HK-2 (cell line): ENCODE data around the gene GNA12.
A peak's percentile ranks its signal among the peaks of the same experiment; 100 is the strongest.

ENCODE experiments used
- DNase-seq: peaks from one replicate; pipeline ENCODE4 v3.0.0-alpha.2; 2018; ENCODE audit not compliant: unreplicated experiment

GNA12 gene

GRCh38 chr7:2838451-2838850 is 5.7 kb downstream of the GNA12 start:
- no peak for DNase-seq

- DNase-seq: no peak
These were observed 6.6 kb downstream of the GNA12 start for GRCh38 chr7:2837496-2837895.

DNA sequence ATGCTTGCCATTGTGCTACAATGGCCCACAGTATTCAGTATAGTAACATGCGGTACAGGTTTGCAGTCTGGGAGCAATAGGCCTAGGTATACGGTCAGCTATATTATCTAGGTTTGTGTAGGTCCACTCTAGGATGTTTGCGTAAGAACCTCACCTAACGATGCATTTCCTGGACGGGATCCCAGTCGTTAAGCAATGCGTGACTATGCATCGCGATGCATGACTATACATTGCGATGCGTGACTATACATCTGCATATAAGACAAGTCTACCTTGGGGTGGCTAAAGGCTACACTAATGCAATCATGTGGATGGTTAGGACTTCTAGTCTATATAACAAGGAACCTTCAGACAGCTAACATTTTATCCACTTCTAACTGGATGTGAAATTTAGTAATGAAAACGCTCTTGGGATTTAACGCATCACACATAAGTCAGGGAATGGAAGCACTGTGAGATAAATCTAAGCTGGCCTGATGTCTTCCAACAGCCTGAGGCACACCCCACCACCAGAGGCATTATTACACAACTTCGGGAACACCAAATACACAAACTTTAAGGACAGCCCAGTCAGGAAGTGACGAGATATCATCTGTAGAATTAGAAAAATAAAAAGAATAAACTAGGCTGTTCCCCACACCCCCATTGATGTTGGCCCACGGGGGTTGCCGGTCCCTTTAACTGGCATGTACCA is 9.2 kb downstream of the GNA12 start:
- no peak for DNase-seq

GRCh38 chr7:2833083-2833910 is 10.8 kb downstream of the GNA12 start:
- no peak for DNase-seq

- DNase-seq: no peak
These were observed 11.6 kb downstream of the GNA12 start for GRCh38 chr7:2832461-2832860.

- no peak for DNase-seq
These were observed 13.3 kb downstream of the GNA12 start for GRCh38 chr7:2830609-2831376.

DNA sequence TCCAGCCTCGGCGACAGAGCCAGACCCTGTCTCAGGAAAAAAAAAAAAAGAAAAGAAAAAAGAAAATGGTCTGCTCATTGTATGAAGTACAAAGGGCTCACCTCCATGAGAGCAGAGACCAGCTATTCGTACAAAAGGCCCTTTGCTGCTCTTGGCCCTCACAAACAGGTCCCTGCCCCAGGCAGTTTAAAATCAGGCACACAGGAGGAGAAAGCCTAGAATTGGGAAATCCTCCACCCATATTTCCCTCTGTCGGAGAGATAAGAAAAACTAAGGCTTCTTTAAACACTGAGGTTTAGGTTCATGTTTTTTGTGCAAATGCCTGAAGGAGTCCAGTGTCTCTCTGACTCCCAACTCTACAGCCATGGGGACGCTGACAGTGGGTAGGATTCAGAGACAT is 15.1 kb downstream of the GNA12 start:
- no peak for DNase-seq

DNA sequence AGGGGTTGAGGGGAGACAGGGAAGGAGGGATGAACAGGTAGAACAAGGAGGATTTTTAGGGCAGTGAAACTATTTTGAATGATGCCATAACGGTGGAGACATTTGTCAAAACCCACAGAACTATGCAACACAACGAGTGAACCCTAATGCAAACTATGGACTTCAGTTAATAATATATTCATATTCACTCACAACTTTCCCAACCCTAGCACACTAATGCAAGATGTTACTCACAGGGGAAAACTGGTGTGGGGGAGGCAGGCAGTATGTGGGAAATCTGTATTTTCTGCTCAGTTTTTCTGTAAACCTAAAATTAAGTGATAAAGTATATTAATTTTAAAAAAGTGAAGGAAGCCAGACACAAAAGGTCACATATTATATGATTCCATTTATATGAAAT is 17.3 kb downstream of the GNA12 start:
- DNase-seq: no peak

DNA sequence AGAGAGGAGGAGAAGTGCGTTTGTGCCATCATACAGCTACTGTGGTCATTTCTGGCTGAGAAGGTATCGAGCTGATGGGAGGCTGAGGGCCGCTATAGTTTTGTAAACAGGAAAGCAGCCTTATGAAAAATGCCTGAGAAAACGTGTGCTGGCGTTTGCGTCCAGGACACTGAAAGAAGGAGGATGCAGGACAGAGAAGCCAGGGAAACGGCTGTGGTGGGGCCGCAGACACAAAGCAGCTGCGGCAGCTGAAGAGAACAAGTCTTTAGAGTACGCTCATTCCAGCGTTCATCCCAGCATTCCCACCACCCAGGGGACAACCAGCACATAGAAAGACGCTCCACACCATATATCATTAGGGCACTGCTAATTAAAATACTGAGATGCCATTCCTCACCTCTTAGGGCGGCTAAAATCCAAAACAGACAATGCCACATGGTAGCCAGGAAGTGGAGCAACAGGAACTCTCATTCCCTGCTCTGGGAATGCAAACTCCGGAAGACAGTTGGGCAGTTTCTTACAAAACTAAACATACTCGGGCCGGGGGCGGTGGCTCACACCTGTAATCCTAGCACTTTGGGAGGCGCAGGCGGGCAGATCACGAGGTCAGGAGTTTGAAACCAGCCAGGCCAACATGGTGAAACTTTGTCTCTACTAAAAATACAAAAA is 18.4 kb downstream of the GNA12 start:
- DNase-seq: no peak

DNA sequence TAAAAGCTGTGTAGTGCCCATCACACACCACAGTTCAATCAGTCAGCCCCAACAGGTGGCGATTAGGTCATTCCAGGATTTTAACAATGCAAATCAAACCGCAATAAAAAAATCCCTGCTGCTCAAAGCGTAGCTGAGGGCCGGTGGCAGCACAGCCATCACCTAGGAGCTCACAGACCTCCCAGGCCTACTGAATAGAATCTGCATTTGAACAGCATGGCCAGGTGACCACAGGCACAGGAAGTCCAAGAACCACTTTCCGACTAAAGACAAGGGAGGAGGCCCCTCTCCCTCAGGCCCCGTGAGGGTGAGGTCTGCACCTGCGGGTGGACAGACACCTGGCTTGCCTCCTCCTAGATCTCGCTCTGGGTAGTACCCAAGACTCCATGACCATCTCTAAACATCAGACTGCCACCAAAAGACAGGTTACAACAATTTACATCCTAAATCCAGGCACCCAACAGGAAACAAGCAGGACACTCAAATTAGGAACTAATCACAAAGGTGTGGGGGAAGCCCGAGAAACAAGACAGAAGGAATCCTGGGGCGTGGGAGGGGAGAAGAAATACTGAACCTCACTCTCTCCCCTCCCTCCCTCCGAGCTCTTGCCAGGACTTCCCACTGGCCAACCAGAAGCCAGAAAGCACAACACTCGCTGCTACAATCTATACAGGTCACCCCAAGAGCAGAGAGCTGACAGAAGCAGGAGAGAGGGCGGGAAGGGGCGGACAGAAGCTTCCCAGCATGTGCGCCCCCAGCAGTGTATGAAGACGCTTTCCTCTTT is 19.2 kb downstream of the GNA12 start:
- no peak for DNase-seq

- DNase-seq: no peak
These were observed 20.0 kb downstream of the GNA12 start for GRCh38 chr7:2824026-2824677.

GRCh38 chr7:2823130-2823529 is 21.0 kb downstream of the GNA12 start:
- no peak for DNase-seq

- DNase-seq: peak; percentile 60
These were observed 22.1 kb downstream of the GNA12 start for GRCh38 chr7:2821842-2822507.

DNA sequence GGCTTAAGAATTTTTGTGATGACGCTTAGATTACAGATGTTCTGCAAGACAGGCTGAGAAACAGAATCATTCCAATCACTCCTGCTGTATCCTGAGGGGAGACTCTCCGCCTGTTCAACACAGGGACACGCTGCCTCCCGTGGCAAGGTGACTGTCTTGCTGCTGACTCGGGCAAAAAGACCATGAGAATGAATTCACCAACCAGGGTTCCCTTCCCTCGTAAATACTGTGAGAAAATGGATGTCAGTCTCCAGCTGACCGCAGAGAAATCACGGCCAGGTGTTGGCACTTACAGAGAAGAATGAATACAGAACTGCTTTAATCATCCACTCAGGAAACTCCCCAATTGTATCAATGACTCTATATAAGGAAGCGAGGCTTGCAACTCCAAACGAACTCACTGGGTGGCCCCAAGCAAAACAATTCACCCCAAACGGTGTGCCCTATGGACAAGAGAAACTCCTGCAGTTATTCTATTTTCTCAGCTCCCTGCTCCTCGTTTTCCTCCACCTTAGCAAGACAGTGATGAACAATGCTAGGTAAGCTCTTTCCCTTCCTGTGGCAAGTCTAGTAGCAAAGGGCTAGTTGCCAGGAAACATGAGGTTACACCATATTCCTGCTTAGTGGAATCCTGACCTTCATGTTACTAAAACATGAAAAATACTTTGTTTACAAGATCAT is 22.8 kb downstream of the GNA12 start:
- peak; percentile 75 for DNase-seq

- peak; percentile 76 for DNase-seq
These were observed 23.6 kb downstream of the GNA12 start for GRCh38 chr7:2820508-2820934.

GRCh38 chr7:2819954-2820397 is 24.1 kb downstream of the GNA12 start:
- DNase-seq: no peak

DNA sequence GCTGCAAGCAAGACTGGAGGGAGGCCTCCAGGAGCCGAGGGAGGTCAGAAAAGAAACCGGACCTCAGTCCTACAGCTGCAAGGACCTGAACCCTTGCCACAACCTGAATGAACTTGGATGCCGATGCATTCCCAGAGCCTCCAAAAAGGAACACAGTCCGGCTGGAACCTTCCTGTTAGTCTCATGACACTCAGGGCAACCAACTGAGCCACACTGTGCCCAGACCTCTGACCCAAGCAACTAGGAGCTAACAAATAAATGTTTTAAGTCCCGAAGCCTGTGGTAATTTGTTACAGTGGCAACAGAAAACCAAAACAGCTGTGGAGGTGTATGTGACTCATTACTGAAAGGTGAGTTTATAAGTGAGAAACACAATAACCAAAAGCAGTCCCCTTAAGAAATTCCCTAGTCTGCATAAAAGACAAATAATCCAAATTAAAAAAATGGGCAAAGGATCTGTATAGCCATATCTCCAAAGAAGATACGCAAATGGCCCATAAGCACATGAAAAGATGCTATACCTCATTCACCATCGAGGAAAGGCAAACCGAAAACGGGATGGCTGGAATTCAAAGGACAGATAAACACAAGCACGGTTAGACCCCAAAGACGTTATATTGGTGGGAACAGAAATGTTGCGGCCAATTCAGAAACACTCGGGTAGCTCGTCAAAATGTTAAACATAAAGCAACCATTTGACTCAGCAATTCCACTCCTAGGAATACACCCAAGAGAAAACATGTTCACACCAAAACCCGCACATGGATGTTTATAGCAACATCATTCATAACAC is 24.8 kb downstream of the GNA12 start:
- no peak for DNase-seq

DNA sequence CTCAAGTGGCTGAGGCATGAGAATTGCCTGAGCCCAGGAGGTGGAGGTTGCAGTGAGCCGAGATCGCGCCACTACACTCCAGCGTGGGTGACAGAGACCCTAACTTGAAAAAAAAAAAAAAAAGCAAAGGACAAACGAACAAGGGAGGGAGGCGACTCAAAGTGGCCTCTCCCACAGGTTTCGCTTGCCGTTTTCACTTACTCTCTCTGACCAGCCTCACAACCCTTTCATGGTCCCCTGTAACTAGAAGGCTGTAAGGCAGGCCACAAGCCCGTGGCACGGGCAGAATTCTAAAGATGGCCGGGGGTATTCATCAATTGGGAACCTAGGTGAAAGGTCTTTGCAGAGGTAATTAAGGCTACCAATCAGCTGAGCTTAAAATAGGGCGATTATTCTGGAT is 25.5 kb downstream of the GNA12 start:
- no peak for DNase-seq

GRCh38 chr7:2818121-2818520 is 26.0 kb downstream of the GNA12 start:
- no peak for DNase-seq
